PC-3 (cell line): ENCODE data around the gene FAS. TPM values are rescaled to one million over a fixed set of nuclear protein-coding genes. Genes with fewer than 3 reads are reported as not detected.

Experiments used
- ATAC-seq: fragments of 200-7000 bp; cut with Tn5 transposase; 2 replicates; pipeline ENCODE4 v1.9.1; 2020; ENCODE audit warnings: mild to moderate bottlenecking, moderate library complexity
- BruUV-seq: library from RNA; stranded (reverse); fragments of 400-500 nt; replicated peaks from 2 replicates; lab custom pipeline; 2021; lab: Mats Ljungman, UMichigan
- CTCF ChIA-PET: fragments of 300-600 bp; sonication (Branson Sonifier 250); formaldehyde crosslinking; loops from one replicate; lab custom pipeline; 2022; ENCODE audit warnings: antibody characterized with exemption; lab: Charles Lee
- POLR2A ChIA-PET: fragments of 300-600 bp; sonication (Branson Sonifier 250); formaldehyde crosslinking; loops from one replicate; lab custom pipeline; 2022; ENCODE audit warnings: antibody characterized with exemption; ENCODE audit not compliant: unreplicated experiment; lab: Charles Lee
- DNase-seq: peaks from one replicate; pipeline ENCODE4 v3.0.0-alpha.2; 2015
- H2AFZ ChIP-seq: fragments of 300-600 bp; sonication (generic); 2 replicates; pipeline ENCODE4 v1.6.0; 2016; ENCODE audit warnings: antibody characterized with exemption, low read length
- H3F3A ChIP-seq: fragments of 300-600 bp; sonication (generic); one replicate; pipeline ENCODE4 v1.6.0; 2017; ENCODE audit warnings: antibody characterized with exemption, low read length, control low read depth, mild to moderate bottlenecking; ENCODE audit not compliant: unreplicated experiment
- H3K27ac ChIP-seq: fragments of 300-600 bp; sonication (generic); 2 replicates; pipeline ENCODE4 v1.5.1; 2016; ENCODE audit warnings: mild to moderate bottlenecking, low read length
- H3K27me3 ChIP-seq: fragments of 300-600 bp; sonication (generic); 2 replicates; pipeline ENCODE4 v1.6.1; 2016; ENCODE audit warnings: low read length, mixed read lengths
- H3K36me3 ChIP-seq: fragments of 300-600 bp; sonication (generic); 2 replicates; pipeline ENCODE4 v1.6.1; 2016; ENCODE audit warnings: low read depth, mixed run types, low read length, mixed read lengths
- H3K4me1 ChIP-seq: fragments of 300-600 bp; sonication (generic); 2 replicates; pipeline ENCODE4 v1.5.1; 2016; ENCODE audit warnings: low read length; ENCODE audit not compliant: insufficient read depth
- H3K4me2 ChIP-seq: fragments of 300-600 bp; sonication (generic); 2 replicates; pipeline ENCODE4 v1.6.0; 2016; ENCODE audit warnings: low read length
- H3K4me3 ChIP-seq: fragments of 300-600 bp; sonication (generic); 2 replicates; pipeline ENCODE4 v1.5.1; 2016; ENCODE audit warnings: mild to moderate bottlenecking, low read length, mixed read lengths
- H3K79me2 ChIP-seq: fragments of 300-600 bp; sonication (generic); 2 replicates; pipeline ENCODE4 v1.6.1; 2017; ENCODE audit warnings: low read length, mixed read lengths
- H3K9ac ChIP-seq: fragments of 300-600 bp; sonication (generic); 2 replicates; pipeline ENCODE4 v1.6.0; 2016; ENCODE audit warnings: mild to moderate bottlenecking, low read length
- H3K9me2 ChIP-seq: fragments of 300-600 bp; sonication (generic); replicated peaks from 2 replicates; pipeline ENCODE4 v1.6.1; 2016; ENCODE audit warnings: mixed run types, low read length, mixed read lengths
- H3K9me3 ChIP-seq: fragments of 300-600 bp; sonication (generic); 2 replicates; pipeline ENCODE4 v1.6.1; 2016; ENCODE audit warnings: low read length, mixed read lengths
- H4K20me1 ChIP-seq: fragments of 300-600 bp; sonication (generic); 2 replicates; pipeline ENCODE4 v1.6.1; 2016; ENCODE audit warnings: low read length, mixed read lengths
- EZH2 ChIP-seq: fragments of 300-600 bp; sonication (generic); IDR thresholded peaks from one replicate; pipeline ENCODE4 v1.6.1; 2017; ENCODE audit warnings: antibody characterized with exemption, mild to moderate bottlenecking, low read length; ENCODE audit not compliant: unreplicated experiment
- EZH2phosphoT487 ChIP-seq: fragments of 300-600 bp; sonication (generic); IDR thresholded peaks from 2 replicates; pipeline ENCODE4 v1.6.1; 2018; ENCODE audit warnings: mild to moderate bottlenecking, antibody characterized with exemption, low read length, borderline replicate concordance
- intact Hi-C: fragments of 100-400 bp; cut with micrococcal nuclease; formaldehyde crosslinking; loops from 2 replicates; pipeline ENCODE4 v1.9.0; 2023
- total RNA-seq: library from RNA; depleted of rRNA; stranded (reverse); fragments of >200 nt; gene quantifications from 2 replicates; pipeline ENCODE4 v1.2.3, GENCODE V29; 2014
- TF ChIP-seq, protein P1 (sequence below): fragments of 300-600 bp; sonication (generic); conservative IDR thresholded peaks from 2 replicates; pipeline ENCODE4 v1.5.1; 2017; ENCODE audit warnings: antibody characterized with exemption, low read depth, mild to moderate bottlenecking, low read length

FAS gene
- total RNA-seq, 1 experiment from 2014 or later = 4.8 TPM

DNA sequence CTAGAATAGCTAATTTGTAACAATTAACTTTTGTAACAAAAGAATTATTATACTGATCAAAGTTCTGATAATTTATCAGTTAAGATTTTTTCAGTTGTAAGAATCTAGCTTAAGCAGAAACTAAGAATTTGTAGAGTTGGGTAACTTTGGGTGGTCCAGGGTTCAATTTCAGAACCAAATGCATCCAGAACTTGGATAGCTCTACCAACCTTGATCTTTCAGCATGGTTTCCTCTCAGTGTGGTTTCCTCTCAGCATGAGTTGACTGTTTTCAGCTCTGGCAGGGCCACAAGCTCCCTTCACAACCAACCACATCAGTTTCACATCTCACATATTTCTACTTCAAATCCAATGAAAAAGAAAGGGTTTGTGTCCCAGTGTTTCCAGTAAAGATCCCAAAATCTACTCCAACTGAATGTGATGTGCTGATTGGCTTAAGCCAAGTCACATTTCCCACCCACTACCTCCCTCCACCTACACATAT lies 3.3 kb upstream of the FAS start:
- Histone ChIP-seq H3F3A (no peaks in the 10 kb centered on the region), H3K4me1 (peaks cover 17% of the 10 kb centered on the region), H4K20me1 (no peaks in the 10 kb centered on the region), H3K27me3 (no peaks in the 10 kb centered on the region), H3K9me3 (no peaks in the 10 kb centered on the region), H3K27ac (no peak overlapping the region), H3K9me2 (no peaks in the 10 kb centered on the region), H2AFZ (no peak overlapping the region), H3K36me3 (no peaks in the 10 kb centered on the region), H3K79me2 (no peaks in the 10 kb centered on the region), H3K4me2 (no peak overlapping the region), H3K9ac (no peak overlapping the region), H3K4me3 (no peak overlapping the region)
- TF ChIP-seq EZH2phosphoT487 (no peak), EZH2 (no peak)
- TF ChIP-seq, protein P1, sequence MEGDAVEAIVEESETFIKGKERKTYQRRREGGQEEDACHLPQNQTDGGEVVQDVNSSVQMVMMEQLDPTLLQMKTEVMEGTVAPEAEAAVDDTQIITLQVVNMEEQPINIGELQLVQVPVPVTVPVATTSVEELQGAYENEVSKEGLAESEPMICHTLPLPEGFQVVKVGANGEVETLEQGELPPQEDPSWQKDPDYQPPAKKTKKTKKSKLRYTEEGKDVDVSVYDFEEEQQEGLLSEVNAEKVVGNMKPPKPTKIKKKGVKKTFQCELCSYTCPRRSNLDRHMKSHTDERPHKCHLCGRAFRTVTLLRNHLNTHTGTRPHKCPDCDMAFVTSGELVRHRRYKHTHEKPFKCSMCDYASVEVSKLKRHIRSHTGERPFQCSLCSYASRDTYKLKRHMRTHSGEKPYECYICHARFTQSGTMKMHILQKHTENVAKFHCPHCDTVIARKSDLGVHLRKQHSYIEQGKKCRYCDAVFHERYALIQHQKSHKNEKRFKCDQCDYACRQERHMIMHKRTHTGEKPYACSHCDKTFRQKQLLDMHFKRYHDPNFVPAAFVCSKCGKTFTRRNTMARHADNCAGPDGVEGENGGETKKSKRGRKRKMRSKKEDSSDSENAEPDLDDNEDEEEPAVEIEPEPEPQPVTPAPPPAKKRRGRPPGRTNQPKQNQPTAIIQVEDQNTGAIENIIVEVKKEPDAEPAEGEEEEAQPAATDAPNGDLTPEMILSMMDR = no peak
- BruUV-seq = no TSS peak
- CTCF ChIA-PET = interaction anchor here (0.5 to 1.0 kb wide), 5 partner anchors 16 to 55 kb away, joined by 3 to 6 read pairs (median 4); no protein-coding TSS in a partner anchor
- POLR2A ChIA-PET = interaction anchor here (0.8 kb wide), 1 partner anchor 95 kb away, joined by 5 read pairs; no protein-coding TSS in a partner anchor
- ATAC-seq (no peak), DNase-seq (no peak)
- intact Hi-C loops = loop anchor here (1.0 to 5.0 kb wide), 2 partner anchors 52 to 150 kb away; no protein-coding TSS in a partner anchor

DNA sequence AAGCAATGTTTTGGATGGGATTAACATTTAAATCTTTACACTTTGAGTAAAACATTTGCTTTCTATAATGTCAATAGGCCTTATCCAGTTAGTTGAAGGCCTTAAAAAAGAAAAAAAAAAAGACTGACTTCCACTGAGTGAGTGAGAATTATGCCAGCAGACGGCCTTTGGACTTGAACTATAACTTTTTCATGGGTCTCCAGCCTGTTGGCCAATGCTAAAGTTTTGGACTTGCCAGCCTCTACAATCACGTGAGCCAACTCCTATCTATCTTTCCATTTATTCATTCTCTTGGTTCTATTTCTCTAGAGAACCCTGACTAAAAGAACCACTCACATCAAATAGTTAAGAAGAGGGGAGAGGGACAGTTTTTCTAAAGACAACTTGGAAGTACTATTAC lies 2.8 kb upstream of the FAS start:
- no peak overlapping the region for H2AFZ ChIP-seq

More for the DNA sequence above, 2.8 kb upstream of the FAS start:
- POLR2A ChIA-PET = no interaction called here
- intact Hi-C loops = loop anchor here (1.0 to 5.0 kb wide), 2 partner anchors 53 to 151 kb away; no protein-coding TSS in a partner anchor
- ATAC-seq = no peak
- Histone ChIP-seq H3K9ac (no peak overlapping the region), H3K79me2 (0 out of 2 replicates have a peak, but pooled peaks cover 3% of the 10 kb centered on the region), H3K9me2 (no peaks in the 10 kb centered on the region), H3K4me2 (no peak overlapping the region), H3K36me3 (no peaks in the 10 kb centered on the region), H3K4me3 (no peak overlapping the region), H3F3A (no peaks in the 10 kb centered on the region), H3K27me3 (no peaks in the 10 kb centered on the region), H3K27ac (no peak overlapping the region), H3K9me3 (no peaks in the 10 kb centered on the region), H3K4me1 (peaks cover 21% of the 10 kb centered on the region), H4K20me1 (no peaks in the 10 kb centered on the region)
- CTCF ChIA-PET = no interaction called here
- DNase-seq = no peak
- TF ChIP-seq, protein P1 = no peak
- TF ChIP-seq EZH2 (no peak), EZH2phosphoT487 (no peak)
- BruUV-seq = no TSS peak
